IPS-NIHi7 (cell line): ENCODE measurements around the gene PHLDB2.

ENCODE experiments used
- DNase-seq: peaks from one replicate; pipeline ENCODE4 v3.0.0; 2012; ENCODE audit warnings: mixed read lengths; ENCODE audit errors: extremely low spot score

PHLDB2 gene

DNA sequence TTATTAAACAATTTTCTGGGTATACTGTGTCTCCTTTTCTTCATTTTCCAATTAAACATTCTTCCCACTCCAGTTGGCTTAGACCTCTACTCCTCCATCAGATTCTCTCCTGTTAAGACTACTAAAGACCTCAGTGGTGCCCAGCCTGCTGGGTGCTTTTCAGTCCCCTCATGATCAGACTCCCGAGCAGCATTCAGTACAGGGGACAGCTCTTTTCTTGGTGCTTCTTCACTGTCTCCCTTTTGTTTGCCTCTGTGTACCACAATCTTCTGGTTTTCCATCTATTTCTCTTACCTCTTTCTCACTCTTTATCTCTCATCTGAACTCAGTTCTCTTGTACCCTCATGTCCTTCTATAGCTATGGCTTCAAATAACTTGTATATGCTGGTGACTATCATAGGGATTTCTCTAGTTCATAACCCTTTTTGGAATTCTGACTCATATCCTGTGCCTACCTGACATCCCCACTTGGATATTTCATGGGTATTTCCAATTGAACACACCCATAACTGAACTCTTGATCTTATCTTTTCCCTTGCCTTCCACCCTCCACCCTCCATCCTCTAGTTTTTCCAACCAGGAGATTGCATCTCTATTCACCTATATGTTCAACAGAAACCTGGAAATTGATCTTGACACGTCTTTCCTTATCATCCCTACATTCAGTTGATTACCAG is 64.2 kb downstream of the PHLDB2 start:
- DNase-seq: no peak

- DNase-seq: no peak
These were observed 64.7 kb downstream of the PHLDB2 start for GRCh38 chr3:111923806-111924205.

GRCh38 chr3:111924283-111924682 is 65.2 kb downstream of the PHLDB2 start:
- no peak for DNase-seq

DNA sequence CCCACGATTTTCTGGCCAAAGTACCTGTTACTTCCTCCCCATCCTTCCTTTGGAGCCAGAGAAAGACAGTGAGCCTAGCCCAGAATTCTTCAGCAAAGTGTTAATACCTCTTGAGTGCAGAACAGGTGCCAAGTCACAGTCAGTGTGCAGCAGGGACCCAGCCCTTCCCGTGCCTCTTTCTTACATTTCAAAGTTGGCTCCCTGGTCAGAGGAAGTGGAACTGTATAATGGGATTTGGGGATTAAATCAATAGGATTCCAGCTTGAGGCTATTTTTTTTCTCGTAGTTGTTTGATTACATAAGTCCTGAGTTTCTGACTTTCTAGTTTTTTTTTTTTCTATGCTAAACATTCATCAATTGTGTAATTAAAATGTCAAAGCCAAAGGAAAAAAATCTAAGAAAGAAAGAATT is 67.2 kb downstream of the PHLDB2 start:
- no peak for DNase-seq

DNA sequence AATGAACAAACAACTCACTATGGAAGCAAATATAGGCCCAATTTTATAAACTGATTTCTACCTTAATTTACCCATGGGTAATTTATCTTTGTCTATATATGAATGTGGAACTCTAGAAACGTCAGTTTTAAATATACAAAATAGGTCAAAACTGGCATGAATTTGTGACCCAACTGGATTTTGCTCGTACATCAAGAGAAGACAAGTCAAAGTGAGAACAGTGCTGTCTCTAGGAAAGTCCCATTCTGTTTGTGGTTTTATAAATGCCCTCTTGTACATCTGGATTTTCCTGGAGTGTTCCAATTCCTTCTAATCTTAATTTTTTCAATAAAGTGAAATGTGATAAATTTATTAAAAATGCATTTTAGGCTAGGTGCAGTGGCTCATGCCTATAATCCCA is 69.5 kb downstream of the PHLDB2 start:
- no peak for DNase-seq

GRCh38 chr3:111929484-111929883 is 70.4 kb downstream of the PHLDB2 start:
- DNase-seq: no peak

DNA sequence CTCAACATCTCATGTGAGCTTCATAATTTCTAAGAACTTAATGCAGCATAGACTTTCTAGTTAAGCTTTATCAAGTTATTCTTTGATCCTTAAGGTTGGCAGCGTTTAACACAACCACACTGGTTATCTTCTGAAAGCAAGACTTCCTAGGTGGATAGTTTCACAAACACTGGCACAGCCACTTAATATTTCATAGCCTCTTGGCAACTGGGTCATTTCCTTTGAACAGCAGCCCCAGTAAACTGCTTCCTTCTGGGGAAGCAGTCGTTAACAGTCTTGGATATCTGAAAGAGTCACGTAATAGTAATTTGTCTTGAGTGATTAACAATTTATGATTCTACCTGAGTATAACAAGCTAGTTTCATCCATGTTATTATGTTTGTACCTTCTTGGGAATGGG is 73.9 kb downstream of the PHLDB2 start:
- no peak for DNase-seq

- no peak for DNase-seq
These were observed 77.3 kb downstream of the PHLDB2 start for GRCh38 chr3:111936191-111936841.

- DNase-seq: no peak
These were observed 77.9 kb downstream of the PHLDB2 start for GRCh38 chr3:111936967-111937366.

DNA sequence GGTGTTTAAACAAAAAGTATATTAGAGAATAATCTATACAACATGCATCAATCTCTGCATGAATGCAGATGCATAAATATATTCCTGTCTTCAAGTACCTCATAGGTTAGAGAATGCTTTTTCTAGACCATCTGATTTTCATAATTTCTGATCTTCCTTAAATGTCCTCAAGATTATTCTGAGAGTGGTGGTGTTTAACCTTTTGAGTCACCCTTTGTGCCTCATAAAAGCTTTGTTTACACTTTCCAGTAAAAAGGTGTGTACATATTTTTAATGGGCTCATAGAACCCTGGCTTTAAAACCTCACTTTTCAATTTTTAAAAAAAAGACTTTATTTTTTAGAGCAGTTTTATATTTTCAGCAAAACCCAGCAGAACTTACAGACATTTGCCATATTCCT is 78.8 kb downstream of the PHLDB2 start:
- no peak for DNase-seq

DNA sequence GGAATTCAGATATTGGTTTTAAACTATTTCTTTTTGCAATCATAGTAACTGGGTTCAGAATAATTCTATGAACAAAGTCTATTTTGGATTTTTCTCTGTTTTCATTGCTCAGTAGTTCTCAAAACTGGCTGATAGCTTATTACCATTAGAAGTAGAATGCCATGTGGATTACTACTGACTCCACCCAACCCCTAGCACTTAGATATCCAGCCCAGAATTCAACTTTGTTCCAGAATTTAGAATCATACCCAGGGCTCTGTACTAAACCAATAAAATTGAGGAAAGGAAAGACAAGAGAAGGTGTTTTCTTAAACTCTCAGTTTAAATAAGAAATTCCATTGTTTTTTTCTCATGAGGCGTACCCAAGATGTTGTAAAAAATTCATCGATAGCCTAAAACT is 80.8 kb downstream of the PHLDB2 start:
- no peak for DNase-seq

DNA sequence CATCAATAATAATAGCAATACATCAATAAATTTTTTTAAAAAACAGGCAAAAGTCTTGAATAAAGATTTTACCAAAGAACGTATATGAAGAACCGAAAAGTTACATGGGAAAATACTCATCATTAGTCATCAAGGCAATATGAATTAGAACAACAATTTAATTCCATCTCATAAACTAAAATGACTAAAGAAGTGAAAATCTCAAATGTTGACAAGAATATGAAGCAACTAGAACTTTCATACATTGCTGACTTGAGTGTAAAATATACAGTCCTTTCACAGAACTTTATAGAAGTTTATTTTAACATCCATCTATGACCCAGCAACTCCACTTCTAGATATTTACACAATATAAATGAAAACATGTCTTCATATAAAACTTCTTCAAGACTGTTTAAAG is 84.5 kb downstream of the PHLDB2 start:
- DNase-seq: no peak

GRCh38 chr3:111944372-111944771 is 85.3 kb downstream of the PHLDB2 start:
- DNase-seq: no peak

GRCh38 chr3:111947231-111947630 is 88.2 kb downstream of the PHLDB2 start:
- no peak for DNase-seq

GRCh38 chr3:111948786-111949185 is 89.7 kb downstream of the PHLDB2 start:
- no peak for DNase-seq

DNA sequence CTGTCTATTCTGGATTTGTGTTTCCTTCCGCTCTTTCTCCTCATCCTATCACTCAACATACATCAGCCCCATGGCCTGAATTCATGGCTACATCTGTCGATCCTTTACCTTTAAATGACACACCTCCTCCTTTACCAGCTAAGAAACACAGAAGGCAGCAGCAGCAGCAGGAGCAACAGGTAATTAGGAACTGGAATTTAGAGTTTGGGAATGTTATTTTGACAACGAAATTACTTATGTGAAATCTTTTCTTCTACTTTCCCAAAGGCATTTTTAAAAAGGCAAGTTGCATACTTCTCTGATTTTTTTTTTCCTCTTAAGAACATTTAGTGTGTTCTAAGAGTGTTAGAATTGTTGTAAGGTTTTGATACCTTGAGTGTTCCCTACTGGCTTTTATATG is 90.6 kb downstream of the PHLDB2 start:
- no peak for DNase-seq

GRCh38 chr3:111951032-111951431 is 92.0 kb downstream of the PHLDB2 start:
- DNase-seq: no peak

DNA sequence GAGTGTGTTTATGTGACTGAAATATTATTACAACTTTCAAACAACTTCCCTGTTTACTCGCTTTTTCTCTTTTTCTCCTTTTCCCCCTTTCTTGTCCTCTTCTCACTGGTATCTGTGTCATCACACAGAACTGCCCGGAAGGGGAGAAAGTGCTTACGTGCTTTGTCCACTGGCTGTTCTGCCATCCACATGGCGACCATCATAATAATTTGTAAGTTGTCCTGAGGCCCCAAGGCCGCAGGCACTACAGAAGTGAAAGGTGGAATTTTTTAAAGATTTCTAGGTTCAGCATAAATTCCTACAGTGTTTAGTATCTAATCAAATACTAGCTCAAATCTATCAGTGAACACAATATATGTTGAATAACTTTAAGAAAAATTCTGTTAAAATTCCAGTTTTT is 93.0 kb downstream of the PHLDB2 start:
- no peak for DNase-seq

DNA sequence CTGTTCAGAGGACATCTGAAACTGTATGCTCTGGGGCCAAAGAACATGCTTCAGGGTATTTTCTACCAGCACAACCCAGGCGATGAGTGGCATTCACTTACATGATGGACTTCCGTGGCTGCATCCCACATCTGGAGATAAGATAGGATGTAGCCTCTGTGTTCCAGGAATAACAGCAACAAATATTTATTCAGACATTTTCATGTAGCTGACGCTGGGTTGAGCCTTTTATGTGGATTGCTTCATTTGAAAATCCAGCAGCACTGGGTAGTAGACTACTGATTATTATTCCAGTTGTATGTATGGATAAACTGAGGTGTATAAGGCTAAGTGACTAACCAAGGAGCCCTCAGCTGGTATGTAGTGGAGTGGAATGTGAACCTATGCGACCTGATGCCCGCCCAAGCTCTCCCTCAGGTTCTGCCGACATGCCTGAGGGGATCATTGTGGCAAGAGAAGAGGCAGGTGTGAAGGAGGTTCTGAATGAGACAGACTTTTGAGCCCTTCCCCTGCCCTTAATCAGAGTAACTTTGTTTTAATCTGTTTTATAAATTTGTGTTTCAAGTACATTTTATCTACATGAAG is 93.9 kb downstream of the PHLDB2 start:
- DNase-seq: no peak

DNA sequence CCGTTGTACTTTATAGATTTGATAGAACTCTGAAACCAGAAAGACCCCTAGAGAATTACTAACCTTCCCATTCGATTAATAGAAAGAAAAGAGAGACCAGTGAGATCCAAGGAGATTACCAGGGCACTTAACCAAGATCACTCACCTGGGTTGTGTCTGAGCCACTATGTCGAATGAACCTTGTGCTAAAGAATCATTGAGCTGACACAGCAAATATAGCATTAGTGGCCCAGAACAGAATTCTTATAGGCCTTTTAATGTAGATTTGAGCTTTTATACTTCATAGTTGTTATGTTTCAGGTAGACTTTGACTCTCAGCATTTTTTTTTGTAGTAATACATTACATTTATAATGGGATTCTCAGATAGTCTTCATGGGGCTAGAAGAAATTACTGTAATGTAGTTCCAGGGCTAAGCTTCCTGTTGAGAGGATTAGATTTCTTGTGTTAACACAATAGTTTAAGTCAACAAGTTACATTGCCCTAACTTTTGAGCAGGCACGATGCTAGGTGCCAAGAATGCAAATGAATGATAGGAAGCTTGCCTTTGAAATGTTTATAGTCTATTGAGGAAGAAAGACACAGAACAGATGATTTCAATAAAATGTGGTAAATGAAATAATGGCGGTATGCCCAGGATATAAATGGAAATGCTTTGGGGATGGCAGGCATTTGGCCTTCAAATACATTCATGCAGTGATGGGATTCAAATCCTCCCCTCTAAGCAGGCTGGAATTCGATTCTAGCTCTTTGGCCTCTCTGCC is 95.3 kb downstream of the PHLDB2 start:
- no peak for DNase-seq

- DNase-seq: no peak
These were observed 96.8 kb downstream of the PHLDB2 start for GRCh38 chr3:111955876-111956275.

DNA sequence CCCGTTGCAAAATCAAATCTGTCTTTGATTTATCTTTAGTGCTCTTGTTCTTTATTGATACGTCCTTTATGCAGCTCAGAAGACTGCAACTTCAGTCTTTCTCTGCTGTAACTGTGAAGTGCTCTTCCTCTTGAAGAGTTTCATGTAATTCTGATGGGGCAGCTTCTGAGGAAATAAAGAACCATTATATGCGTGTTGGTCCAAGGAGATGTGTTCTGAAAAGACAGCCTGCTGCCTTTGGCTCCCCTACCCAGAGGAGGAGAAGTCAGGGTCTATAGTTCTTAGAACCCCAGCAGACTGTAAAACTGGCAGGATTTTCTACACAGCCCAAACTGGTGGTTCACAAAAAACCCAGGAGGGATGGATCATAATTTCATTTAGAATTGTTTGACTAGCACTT is 97.4 kb downstream of the PHLDB2 start:
- no peak for DNase-seq
